HCT116 (cell line): ENCODE data around the gene MTUS2. TPM values are rescaled to one million over a fixed set of nuclear protein-coding genes. Genes with fewer than 3 reads are reported as not detected.

ENCODE experiments used
- ATAC-seq: fragments of 200-7000 bp; cut with Tn5 transposase; 2 replicates; pipeline ENCODE4 v1.9.1; 2020; ENCODE audit warnings: mild to moderate bottlenecking, moderate library complexity
- BruUV-seq: library from RNA; stranded (reverse); fragments of 400-500 nt; replicated peaks from 2 replicates; lab custom pipeline; 2021; lab: Mats Ljungman, UMichigan
- CTCF ChIA-PET: fragments of 300-600 bp; sonication (Branson Sonifier 250); formaldehyde crosslinking; loops from one replicate; lab custom pipeline; 2021; ENCODE audit warnings: antibody characterized with exemption; lab: Charles Lee
- POLR2A ChIA-PET: fragments of 300-600, 350-600 bp; sonication (Branson Sonifier 250); formaldehyde crosslinking; loops from one replicate; lab custom pipeline; 2021; ENCODE audit warnings: antibody characterized with exemption; lab: Charles Lee
- RAD21 ChIA-PET, 2 experiments: fragments of 300-600 bp; sonication (Branson Sonifier 250); formaldehyde crosslinking; loops; one replicate each; lab custom pipeline; 2023; ENCODE audit warnings: low total read pairs in 2 of 2; ENCODE audit not compliant: uncharacterized antibody in 2 of 2, unreplicated experiment in 2 of 2, low non-redundant PET in 1 of 2; lab: Charles Lee
- DNase-seq: peaks from one replicate; pipeline ENCODE4 v3.0.0-alpha.2; 2010; ENCODE audit warnings: low read depth, low spot score
- H2AFZ ChIP-seq: fragments of 200-600 bp; shearing (Covaris generic), sonication (generic); 2 replicates; pipeline ENCODE4 v1.6.1; 2017; ENCODE audit warnings: low read depth, mixed run types, mixed read lengths, antibody characterized with exemption, low read length; ENCODE audit not compliant: poor library complexity, severe bottlenecking
- H3K27ac ChIP-seq: 2 replicates; pipeline ENCODE4 v1.5.1; 2012; ENCODE audit warnings: low read depth, low read length
- H3K27me3 ChIP-seq: fragments of 200-600 bp; sonication (generic); 2 replicates; pipeline ENCODE4 v1.6.1; 2016; ENCODE audit warnings: mixed run types, low read length, mixed read lengths; ENCODE audit not compliant: insufficient read depth
- H3K36me3 ChIP-seq, 2 experiments: fragments of 200-500 bp in 1 of 2; fragments of 200-600 bp in 1 of 2; sonication (Bioruptor generic) in 1 of 2; sonication (generic) in 1 of 2; 2 replicates each; pipeline versions ENCODE4 v1.5.1 to v1.6.1; 2014 to 2016; ENCODE audit warnings: low read length in 2 of 2, inconsistent platforms in 1 of 2, mixed read lengths in 1 of 2, mixed run types in 1 of 2; ENCODE audit not compliant: insufficient read depth in 2 of 2, control insufficient read depth in 1 of 2
- H3K4me1 ChIP-seq, 2 experiments: fragments of 200-600 bp in 1 of 2; sonication (generic) in 1 of 2; 2 replicates each; pipeline versions ENCODE4 v1.5.1 to v1.6.1; 2012 to 2017; ENCODE audit warnings: low read length in 2 of 2, inconsistent platforms in 1 of 2, mild to moderate bottlenecking in 1 of 2, mixed read lengths in 1 of 2, mixed run types in 1 of 2, moderate library complexity in 1 of 2; ENCODE audit not compliant: insufficient read depth in 2 of 2, control insufficient read depth in 1 of 2
- H3K4me2 ChIP-seq: fragments of 200-600 bp; sonication (generic); 2 replicates; pipeline ENCODE4 v1.6.1; 2017; ENCODE audit warnings: mixed run types, low read length, mixed read lengths
- H3K4me3 ChIP-seq, 2 experiments: fragments of 200-600 bp in 1 of 2; sonication (generic) in 1 of 2; replicated peaks in 1 of 2; 2 replicates each; pipeline ENCODE4 v1.5.1; 2011 to 2016; ENCODE audit warnings: low read length in 2 of 2, control low read depth in 1 of 2, low read depth in 1 of 2, mild to moderate bottlenecking in 1 of 2, mixed read lengths in 1 of 2, mixed run types in 1 of 2
- H3K79me2 ChIP-seq: fragments of 200-600 bp; sonication (generic); 2 replicates; pipeline ENCODE4 v1.6.1; 2017; ENCODE audit warnings: mild to moderate bottlenecking, mixed run types, low read length, moderate library complexity, mixed read lengths; ENCODE audit not compliant: insufficient read depth
- H3K9ac ChIP-seq: fragments of 200-600 bp; sonication (generic); 2 replicates; pipeline ENCODE4 v1.6.1; 2016; ENCODE audit warnings: low read length, mixed read lengths
- H3K9me2 ChIP-seq: fragments of 200-600 bp; sonication (generic), shearing (Covaris generic); 2 replicates; pipeline ENCODE4 v1.6.1; 2017; ENCODE audit warnings: mixed run types, mild to moderate bottlenecking, moderate library complexity; ENCODE audit not compliant: insufficient read depth
- H3K9me3 ChIP-seq, 2 experiments: fragments of 200-500 bp in 1 of 2; fragments of 200-600 bp in 1 of 2; sonication (Bioruptor generic) in 1 of 2; sonication (generic) in 1 of 2; 2 replicates each; pipeline ENCODE4 v1.6.1; 2014 to 2017; ENCODE audit warnings: low read length in 2 of 2, mixed read lengths in 2 of 2, inconsistent platforms in 1 of 2, low read depth in 1 of 2, mild to moderate bottlenecking in 1 of 2, mixed run types in 1 of 2, moderate library complexity in 1 of 2; ENCODE audit not compliant: control insufficient read depth in 1 of 2, insufficient read depth in 1 of 2
- H4K20me1 ChIP-seq: fragments of 200-600 bp; sonication (generic), shearing (Covaris generic); 2 replicates; pipeline ENCODE4 v1.6.1; 2017; ENCODE audit warnings: mixed run types, mild to moderate bottlenecking, moderate library complexity; ENCODE audit not compliant: insufficient read depth
- ATF3 ChIP-seq: IDR thresholded peaks from 2 replicates; pipeline ENCODE4 v1.6.1; 2012
- CBX3 ChIP-seq: IDR thresholded peaks from 2 replicates; pipeline ENCODE4 v1.6.1; 2012; ENCODE audit warnings: low read depth
- CEBPB ChIP-seq: IDR thresholded peaks from 2 replicates; pipeline ENCODE4 v1.6.1; 2012; ENCODE audit warnings: low read depth
- EGR1 ChIP-seq: IDR thresholded peaks from 2 replicates; pipeline ENCODE4 v1.6.1; 2012; ENCODE audit warnings: low read depth
- ELF1 ChIP-seq: IDR thresholded peaks from 2 replicates; pipeline ENCODE4 v1.6.1; 2012; ENCODE audit warnings: low read depth, borderline replicate concordance
- EZH2phosphoT487 ChIP-seq: fragments of 200-600 bp; IDR thresholded peaks from 2 replicates; pipeline ENCODE4 v1.6.1; 2018; ENCODE audit warnings: antibody characterized with exemption, borderline replicate concordance
- FOSL1 ChIP-seq: IDR thresholded peaks from 2 replicates; pipeline ENCODE4 v1.6.1; 2012; ENCODE audit warnings: low read depth
- MAX ChIP-seq: IDR thresholded peaks from 2 replicates; pipeline ENCODE4 v1.6.1; 2012
- POLR2A ChIP-seq: IDR thresholded peaks from 2 replicates; pipeline ENCODE4 v1.7.0; 2011; ENCODE audit warnings: borderline replicate concordance; ENCODE audit not compliant: insufficient read depth, insufficient read length; ENCODE audit errors: extremely low read depth
- RAD21 ChIP-seq: IDR thresholded peaks from 2 replicates; pipeline ENCODE4 v1.6.1; 2012; ENCODE audit warnings: low read depth, mild to moderate bottlenecking
- REST ChIP-seq: IDR thresholded peaks from 2 replicates; pipeline ENCODE4 v1.6.1; 2012; ENCODE audit warnings: low read depth
- SIN3A ChIP-seq: IDR thresholded peaks from 2 replicates; pipeline ENCODE4 v1.6.1; 2012; ENCODE audit warnings: low read depth
- SP1 ChIP-seq: IDR thresholded peaks from 2 replicates; pipeline ENCODE4 v1.6.1; 2012; ENCODE audit warnings: low read depth
- SRF ChIP-seq: IDR thresholded peaks from 2 replicates; pipeline ENCODE4 v1.6.1; 2012; ENCODE audit warnings: low read depth
- TCF7L2 ChIP-seq: IDR thresholded peaks from 2 replicates; pipeline ENCODE4 v1.7.0; 2011; ENCODE audit warnings: borderline replicate concordance, inconsistent platforms; ENCODE audit not compliant: insufficient read depth, insufficient read length; ENCODE audit errors: extremely low read depth
- YY1 ChIP-seq: IDR thresholded peaks from 2 replicates; pipeline ENCODE4 v1.6.1; 2011; ENCODE audit warnings: low read length, low read depth, moderate library complexity, mild to moderate bottlenecking; ENCODE audit not compliant: insufficient replicate concordance; ENCODE audit errors: extremely low read depth
- ZFX ChIP-seq: fragments of 450-650 bp; IDR thresholded peaks from 2 replicates; pipeline ENCODE4 v1.6.1; 2017
- ZNF274 ChIP-seq: fragments of 200-500 bp; sonication (Bioruptor generic); IDR thresholded peaks from 2 replicates; pipeline ENCODE4 v1.6.1; 2014; ENCODE audit warnings: mild to moderate bottlenecking, low read depth, low read length, inconsistent platforms
- intact Hi-C: fragments of 100-400 bp; cut with micrococcal nuclease; formaldehyde crosslinking; loops from 2 replicates; pipeline ENCODE4 v1.10.0; 2022
- total RNA-seq: library from RNA; stranded (reverse); gene quantifications from one replicate; pipeline ENCODE4 v1.2.1, GENCODE V29; 2021; ENCODE audit not compliant: unreplicated experiment

The MTUS2 gene
- total RNA-seq, 1 experiment from 2014 or later, result 0.02 TPM

GRCh38 chr13:29505511-29505910 is 685.4 kb downstream of the MTUS2 start:
- TF ChIP-seq POLR2A, result no peak
- no peak for TF ChIP-seq RAD21
- TF ChIP-seq ZFX, result no peak
- TF ChIP-seq FOSL1, result no peak
- TF ChIP-seq EGR1, result no peak
- no peak for TF ChIP-seq ATF3
- TF ChIP-seq SRF, result no peak
- TF ChIP-seq SP1, result no peak
- TF ChIP-seq SIN3A, result no peak
- TF ChIP-seq CEBPB, result no peak
- no peak for TF ChIP-seq EZH2phosphoT487
- Histone ChIP-seq H3K4me1 (no peaks in the 10 kb centered on the region), H3K4me3 (no peak overlapping the region), H3K4me2 (no peak overlapping the region), H3K9me2 (no peaks in the 10 kb centered on the region), H3K27ac (no peak overlapping the region), H3K9me3 (no peaks in the 10 kb centered on the region), H2AFZ (no peak overlapping the region), H4K20me1 (no peaks in the 10 kb centered on the region), H3K79me2 (no peaks in the 10 kb centered on the region), H3K9ac (no peak overlapping the region), H3K27me3 (no peaks in the 10 kb centered on the region), H3K36me3 (no peaks in the 10 kb centered on the region)
- intact Hi-C loops, result no loop called here
- no peak for ATAC-seq
- DNase-seq, result no peak
- ChIA-PET CTCF (interaction anchor here (3.1 kb wide), 1 partner anchor 202 kb away, joined by 13 read pairs; no protein-coding TSS in a partner anchor), POLR2A (no interaction called here), RAD21 (no interaction called here)
- BruUV-seq, result no TSS peak

GRCh38 chr13:29505950-29506349 is 685.8 kb downstream of the MTUS2 start:
- Histone ChIP-seq H3K4me2 (no peak overlapping the region), H3K9ac (no peak overlapping the region), H3K27me3 (no peaks in the 10 kb centered on the region), H3K9me3 (no peaks in the 10 kb centered on the region), H3K4me3 (no peak overlapping the region), H4K20me1 (no peaks in the 10 kb centered on the region), H2AFZ (no peak overlapping the region), H3K36me3 (no peaks in the 10 kb centered on the region), H3K79me2 (no peaks in the 10 kb centered on the region), H3K9me2 (no peaks in the 10 kb centered on the region), H3K27ac (no peak overlapping the region), H3K4me1 (no peaks in the 10 kb centered on the region)
- intact Hi-C loops, result no loop called here
- no peak for DNase-seq
- ChIA-PET CTCF (interaction anchor here (3.5 kb wide), 1 partner anchor 201 kb away, joined by 25 read pairs; no protein-coding TSS in a partner anchor), RAD21 (no interaction called here), POLR2A (no interaction called here)
- no peak for ATAC-seq
- BruUV-seq, result no TSS peak
- TF ChIP-seq CBX3 (no peak), REST (no peak), SP1 (no peak), ZNF274 (no peak), MAX (no peak), ZFX (no peak), ELF1 (no peak), TCF7L2 (no peak), ATF3 (no peak), YY1 (no peak), RAD21 (no peak), CEBPB (no peak)
